NCI-H1092 treated with DMSO at 0.1 percent for 48 hours (cell line): Measurements from ENCODE around the gene ABLIM3.
A peak's percentile ranks its signal among the peaks of the same experiment; 100 is the strongest.

Experiments used
- DNase-seq: peaks from one replicate; lab custom pipeline; 2025; lab: John Stamatoyannopoulos, UW

The ABLIM3 gene

DNA sequence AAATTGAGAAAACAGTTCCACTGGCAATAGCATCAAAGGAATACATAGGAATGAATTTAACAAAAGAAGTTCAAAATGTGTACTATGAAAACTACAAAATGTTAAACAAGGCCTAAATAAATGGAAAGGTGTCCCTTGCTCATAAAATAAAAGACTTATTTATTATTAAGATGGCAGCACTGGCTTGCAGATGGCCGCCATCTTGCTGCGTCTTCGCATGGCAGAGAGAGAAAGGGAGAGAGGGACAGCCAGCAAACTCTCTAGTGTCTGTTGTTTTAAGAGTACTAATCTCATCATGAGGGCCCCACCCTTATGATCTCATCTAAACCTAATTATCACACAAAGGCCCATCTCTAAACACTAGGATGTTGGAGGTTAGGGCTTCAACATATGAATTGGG is 47.1 kb downstream of the ABLIM3 start:
- no peak for DNase-seq

DNA sequence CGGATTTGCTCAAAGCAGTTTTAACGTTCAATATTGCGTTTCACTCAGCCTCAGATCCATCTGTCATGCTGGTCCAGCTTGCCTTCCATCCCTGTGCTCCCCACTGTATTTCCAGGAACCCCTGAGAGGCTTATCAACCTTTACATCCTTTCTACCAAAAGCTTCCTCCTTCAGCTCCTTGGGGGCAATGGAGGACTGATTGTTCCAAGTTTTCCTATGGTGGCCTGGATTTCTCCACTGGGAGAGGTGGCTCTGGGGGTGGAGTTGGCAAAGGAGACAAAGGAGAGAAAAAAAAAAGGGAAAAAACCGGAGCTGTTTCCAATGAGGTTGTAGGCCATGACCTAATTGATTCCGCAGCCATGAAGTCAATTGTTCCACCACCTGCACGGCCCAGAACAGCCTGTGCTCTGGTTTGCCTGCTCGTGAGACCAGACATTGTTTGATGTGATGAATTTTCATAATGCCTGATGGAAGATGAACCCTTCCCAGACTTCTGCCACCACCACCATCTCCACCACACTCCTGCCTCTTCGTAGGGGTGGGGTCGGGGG is 54.1 kb downstream of the ABLIM3 start:
- DNase-seq: no peak

DNA sequence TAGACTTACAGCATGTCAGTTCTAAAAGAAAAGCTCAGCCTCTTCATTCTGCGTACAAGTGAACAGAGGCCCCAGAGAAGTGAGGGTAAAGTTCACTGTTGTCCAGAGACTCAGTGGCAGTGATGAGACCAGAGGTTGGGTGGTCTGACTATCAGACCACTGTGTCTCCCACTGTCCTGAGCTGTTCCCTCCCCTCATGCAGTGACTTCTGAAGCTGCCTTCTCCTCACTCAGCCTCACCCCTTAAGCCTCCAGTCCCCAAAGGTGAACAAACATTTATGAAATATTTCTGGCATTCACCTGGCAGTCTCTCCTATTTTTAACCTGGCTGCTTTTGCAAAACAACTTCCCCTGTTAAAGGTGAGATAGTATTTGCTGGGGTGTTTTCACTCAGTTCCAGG is 54.7 kb downstream of the ABLIM3 start:
- DNase-seq: no peak

DNA sequence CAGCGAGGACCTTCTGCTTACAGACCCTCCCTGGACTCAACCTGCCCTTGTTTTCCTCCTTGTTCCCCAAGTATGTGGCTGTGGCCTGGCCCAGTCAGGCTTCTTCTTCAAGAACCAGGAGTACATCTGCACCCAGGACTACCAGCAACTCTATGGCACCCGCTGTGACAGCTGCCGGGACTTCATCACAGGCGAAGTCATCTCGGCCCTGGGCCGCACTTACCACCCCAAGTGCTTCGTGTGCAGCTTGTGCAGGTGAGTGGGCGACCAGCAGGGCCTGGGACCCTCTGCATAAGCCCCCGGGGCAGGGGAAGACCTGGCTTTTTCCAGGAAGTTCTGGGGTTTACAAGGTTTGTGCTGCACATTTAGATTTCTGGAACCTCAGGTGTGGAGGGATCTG is 56.9 kb downstream of the ABLIM3 start:
- DNase-seq: no peak

DNA sequence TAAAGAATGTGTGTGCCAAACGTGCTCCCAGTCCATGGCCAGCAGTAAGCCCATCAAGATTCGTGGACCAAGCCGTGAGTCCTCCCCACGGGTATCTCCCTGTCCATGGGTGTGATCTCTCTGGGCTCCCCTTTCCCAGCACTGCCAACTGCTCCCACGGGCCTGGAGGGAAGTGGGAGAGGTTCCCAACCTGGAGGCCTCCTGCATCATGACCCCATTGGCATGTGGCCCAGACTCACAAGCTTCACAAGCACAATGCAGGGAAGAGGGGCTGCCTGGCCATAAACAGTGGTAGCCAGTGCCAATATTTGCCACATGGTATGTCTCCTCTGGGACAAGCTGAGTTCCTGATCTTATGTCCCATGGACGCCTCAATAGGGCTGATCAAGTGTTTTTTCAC is 59.1 kb downstream of the ABLIM3 start:
- no peak for DNase-seq

DNA sequence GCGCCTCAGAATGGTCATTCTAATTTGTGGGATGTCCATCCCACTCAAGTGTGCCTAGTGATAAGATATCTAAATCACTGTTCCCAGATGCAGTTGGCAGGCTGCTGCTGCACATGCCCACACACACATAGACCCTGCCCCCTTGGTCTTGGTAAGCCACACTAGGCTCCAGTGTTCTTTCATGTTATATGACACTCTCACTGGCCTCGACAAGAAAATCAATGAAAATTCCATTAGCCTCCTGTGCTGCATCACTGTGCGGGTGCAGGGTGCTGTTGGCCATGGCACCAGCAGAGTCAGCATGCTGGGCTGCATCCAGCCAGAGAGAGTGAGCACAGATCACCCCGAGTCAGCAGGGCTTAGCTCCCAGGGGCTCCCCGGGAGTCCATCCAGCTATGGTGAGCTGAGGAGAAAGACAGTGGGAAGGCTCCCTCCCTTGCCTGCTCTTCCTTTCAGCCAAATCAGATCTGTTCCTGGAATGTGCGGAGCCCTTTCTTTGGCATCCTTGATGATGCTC is 59.9 kb downstream of the ABLIM3 start:
- DNase-seq: no peak

DNA sequence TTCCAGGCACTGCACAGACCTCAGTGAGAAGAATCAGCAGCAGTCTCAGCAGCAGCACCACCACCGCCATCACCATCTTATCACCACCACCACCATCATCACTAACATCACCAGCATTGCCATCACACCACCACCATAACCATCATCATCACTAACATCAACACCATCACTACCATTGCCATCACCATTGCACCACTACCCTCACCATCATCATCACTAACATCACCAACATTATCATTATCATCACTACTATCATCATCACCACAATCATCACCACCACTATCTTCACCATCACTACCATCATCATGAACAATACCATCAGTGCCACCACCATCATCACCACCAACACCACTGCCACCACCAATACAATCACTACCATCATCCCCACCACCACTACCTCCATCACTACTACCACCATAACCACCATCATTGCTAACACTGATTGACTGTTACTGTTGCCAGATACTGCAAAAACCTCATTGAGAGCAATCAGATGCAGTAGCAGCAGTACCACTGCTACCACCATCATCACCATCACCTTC is 61.7 kb downstream of the ABLIM3 start:
- DNase-seq: no peak

DNA sequence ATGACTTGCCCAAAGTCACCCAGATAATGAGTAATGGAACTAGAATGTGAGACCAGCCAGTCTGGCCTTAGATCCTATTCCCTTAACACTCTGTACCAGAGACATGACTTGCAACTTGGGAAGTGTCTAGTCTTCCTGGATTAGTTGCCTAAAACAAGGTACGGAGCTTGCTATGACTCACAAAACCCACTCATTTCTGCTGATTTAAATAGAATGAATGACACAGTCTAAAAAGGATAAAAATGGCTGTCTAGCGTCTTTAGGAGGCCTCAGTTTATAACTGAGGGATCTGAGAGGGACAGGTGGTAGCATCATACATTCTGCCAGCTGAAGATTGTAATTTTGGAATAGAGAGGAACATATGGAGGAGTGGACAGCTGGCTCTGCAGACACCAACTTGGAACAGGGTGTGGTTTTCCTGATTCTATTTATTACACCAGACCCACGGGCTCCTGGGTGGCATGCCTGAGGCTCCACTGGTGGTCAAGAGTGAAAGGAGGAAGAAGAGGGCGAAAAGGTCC is 62.7 kb downstream of the ABLIM3 start:
- no peak for DNase-seq

DNA sequence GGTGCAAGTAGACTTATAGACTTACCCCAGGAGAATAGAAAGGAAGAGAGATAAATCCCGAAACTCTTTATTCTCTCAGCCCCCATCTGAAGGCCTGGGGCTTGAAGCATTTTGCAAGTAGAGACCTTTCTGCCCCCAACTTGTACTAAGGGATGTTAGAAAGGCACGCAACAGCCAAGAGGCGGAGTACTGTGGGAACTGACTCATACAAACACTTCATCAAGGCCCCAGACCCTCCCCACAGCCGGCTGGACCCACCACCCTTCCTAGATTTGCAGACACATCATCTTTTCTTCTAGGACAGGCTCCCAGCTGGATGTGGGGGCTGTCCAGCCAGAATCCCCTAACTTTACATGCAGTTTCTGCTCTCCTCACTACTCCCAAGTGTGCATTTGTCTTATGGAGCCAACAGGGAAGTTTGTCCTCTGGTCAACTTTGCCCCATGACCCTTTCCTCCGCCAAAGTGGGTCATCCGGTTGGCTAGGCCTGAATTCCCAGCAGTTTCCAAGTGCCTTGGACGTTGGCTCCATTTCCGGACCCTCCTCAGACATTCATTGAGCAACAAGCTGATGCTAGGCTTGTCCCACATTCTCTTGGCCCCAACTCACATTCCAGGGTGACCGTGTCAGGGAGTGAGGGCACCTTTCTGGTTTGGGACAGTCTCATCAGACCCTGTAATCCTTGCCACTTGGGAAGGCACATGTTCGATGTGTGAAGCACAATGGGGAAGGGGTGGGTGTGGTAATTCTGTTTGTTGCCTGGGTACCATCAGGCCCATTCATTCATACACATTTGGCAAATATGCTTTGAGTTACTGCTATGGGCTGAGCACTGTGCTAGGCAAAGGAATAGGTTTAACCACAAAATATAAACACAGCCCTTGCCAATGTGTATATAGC is 64.6 kb downstream of the ABLIM3 start:
- DNase-seq: no peak

DNA sequence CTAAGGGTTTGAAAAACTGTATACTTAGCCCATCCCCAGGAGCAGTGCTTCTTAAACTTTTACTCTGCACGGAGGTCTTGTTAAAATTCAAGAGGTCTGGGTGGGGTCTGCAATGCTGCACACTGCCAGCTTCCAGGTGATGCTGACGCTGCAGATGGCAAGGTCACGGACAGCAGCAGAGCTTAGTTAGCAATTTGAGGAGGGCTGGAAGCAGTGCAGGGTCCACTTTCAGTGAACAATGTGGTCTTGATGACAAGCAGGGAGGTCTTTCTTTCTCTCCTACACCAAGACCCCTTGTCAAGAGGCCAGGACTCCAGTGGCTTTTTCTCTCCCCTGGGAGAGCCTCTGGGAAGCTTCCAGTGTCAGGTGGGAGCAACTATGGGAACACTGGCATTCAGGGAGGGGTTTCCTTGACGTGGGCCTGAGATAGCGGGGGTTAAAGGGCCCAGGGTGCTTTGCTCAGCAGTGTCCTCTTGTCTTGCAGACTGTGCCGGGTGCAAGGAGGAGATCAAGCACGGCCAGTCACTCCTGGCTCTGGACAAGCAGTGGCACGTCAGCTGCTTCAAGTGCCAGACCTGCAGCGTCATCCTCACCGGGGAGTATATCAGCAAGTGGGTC is 65.3 kb downstream of the ABLIM3 start:
- no peak for DNase-seq

DNA sequence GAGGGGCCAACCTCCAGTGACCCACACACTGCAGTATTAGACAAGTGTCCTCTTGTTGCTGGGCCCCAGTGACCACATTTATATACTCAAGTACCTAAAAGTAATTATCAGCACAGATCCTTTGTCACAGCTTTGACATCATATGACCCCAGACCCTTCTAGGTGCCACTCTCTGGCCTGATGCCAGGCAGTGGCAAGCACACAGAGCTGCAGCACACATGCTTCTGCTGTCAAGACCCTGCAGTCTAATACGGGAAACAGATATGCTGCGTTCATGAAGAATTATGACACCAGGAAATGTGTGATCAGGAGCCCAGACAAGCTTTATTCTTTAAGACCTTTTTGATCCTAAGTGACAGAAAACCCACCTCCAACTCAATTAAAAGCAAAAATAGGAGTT is 66.5 kb downstream of the ABLIM3 start:
- no peak for DNase-seq

DNA sequence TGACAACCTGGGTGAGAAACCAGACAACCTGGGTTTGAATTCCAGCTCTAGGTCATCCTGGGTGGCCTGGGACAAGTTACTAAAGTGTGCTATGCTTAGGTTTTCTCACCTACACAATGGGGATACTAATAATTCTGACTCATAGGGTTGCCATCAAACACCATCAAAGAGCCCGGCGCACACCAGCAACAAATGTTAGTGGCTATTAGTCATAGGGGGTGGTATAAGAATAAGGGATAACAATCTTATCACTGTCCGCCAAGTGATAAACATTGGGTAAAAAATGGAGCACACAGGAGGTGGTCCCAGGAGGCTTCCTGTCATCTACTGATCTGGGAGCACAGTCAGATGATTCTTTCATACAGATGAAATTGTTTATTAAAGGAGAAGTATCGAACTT is 68.9 kb downstream of the ABLIM3 start:
- no peak for DNase-seq

DNA sequence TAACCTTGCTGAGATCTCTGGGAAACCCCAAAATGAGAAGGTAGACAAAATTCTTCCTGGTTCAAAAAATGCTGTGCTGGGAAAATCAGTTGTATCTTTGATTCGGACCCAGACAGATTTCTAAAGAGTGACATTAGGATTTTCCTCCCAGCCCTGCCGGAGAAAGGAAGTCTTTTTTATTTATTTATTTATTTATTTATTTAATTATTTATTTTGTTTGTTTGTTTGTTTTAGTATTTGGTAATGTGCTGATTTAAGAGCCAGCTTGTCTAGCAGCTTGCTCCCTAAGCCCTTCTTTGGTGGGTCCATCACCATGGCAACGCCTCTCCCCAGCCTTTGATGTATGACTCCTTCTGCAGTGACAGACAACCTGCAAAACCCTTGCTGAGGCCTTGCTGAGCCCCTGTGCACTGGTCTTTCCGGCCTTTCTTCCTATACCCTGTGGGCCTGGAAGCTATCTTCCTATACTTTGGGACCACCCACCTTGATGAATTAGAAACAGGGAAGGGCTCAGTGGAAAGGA is 69.7 kb downstream of the ABLIM3 start:
- no peak for DNase-seq

DNA sequence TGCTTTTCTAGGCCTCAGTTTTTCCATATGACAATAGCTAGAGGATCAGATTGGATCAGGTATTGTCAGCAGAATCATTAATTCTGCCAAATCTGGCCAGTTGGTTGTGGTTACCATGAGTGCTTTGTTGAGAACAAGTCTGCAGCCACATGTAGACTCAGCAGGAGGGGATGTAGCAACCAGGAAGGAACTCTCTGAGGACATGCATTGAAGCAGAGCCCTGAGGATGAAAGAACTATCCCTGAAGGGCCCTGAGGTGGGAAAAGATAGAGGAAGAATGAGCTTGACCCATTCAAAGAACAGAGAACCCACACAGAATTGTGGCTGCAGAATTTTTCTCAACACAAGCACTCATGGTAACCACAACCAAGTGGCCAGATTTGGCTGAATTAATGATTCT is 70.3 kb downstream of the ABLIM3 start:
- DNase-seq: no peak

DNA sequence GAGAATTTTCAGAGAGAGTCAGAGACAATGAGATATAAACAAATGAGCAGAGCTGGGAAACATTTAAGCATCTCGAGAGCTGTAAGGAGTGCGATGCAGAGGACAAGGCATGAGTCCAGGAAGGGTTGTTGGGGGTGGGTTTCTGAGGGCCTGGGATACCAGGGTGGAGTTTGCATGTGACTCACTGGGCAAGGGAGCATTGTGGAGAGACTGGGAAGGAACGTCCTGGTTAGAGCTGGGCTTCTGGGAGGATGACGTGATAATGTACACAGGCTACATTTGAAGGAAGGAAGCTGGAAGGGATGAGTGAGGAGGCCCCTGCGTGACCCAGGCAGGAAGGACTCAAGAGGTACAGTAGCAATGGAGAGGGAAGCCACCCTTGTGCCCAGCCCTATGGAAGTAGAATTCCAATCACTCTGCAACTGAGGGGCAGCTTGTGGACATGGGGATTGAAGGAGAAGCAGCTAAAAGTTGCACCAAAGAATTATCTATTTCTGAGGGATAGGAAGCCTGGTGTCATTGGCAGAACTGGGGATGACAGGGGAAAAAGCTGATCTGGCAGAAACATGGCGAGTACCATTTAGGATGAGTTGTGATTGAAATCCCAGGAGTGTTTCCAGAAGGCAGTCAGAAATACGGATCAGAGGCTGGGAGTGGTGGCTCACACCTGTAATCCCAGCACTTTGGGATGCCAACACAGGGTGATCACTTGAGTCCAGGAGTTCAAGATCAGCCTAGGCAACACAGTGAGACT is 71.1 kb downstream of the ABLIM3 start:
- no peak for DNase-seq

DNA sequence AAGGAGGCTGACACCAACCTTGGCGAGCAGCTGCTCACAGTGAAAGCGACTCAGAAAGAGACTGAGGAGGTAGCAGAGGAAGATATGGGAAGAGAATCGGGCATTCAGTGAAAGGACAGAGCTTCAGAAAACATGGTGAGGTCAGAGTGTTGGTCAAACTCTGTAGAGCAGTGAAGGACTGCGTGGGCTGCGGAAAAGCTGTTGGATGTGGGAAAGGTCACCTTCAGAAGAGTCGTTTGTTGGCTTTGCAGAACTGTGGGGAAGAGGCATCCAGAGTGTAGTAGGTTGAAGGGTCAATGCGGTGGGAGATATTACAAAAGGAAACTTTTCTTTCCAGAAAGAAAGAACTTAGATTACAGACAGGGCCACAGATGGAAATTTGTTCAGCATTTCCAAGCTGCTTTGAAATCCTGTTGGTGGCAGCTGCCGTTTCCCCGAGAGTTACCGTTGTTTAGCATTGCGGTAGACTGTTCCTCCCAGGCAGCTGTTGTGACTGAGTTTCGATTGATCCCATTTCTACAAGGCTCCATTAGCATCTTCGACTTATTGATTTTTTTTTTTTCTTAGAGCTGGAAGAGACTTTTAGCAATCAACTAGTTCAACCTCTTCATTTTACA is 72.1 kb downstream of the ABLIM3 start:
- no peak for DNase-seq

DNA sequence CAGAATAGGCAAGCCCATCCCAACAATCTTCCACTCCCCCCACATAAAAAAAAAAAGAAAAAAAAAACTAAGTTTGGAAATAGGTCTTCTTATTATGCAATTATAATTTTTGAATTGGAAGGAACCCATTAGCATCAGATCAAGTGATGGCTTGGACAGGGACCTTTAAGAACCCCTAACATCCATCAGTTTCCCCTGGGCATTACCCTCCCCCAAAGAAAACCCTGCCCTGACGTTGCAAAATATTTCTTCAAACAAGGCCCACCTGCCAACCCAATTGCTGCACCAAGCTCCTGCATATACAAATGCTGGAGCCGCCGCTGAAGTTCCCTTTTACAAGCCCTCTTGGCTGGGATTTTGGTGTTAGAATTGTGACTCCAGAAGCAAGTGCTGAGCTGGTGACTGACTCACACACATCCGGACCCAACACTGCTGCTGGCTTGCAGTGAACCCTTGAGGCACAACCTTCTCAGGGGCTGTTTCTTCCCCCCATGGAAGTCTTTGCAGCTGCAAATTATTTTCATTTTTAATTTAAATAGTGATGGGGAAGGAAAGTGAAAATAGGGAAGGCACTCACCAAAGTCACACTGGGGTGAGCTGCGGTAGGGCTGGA is 74.3 kb downstream of the ABLIM3 start:
- DNase-seq: no peak

DNA sequence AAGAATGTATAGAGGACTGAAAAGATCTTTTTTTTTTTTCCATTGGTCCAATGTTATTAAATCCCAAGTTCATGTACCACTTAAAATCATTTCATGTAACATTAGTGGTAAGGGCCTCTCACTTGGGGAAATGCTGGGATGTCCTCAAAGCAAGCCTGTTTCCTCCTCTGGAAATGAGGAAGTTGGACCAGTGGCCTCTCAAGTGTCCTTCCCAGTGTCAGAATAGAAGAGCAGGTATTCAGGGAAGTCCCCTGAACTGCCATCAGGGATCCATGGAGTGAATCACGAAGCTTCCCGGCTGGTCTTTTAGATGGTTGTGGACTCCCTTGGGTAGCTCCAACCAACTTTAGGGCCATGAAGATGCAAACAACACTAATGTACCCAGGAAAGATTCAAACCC is 75.2 kb downstream of the ABLIM3 start:
- no peak for DNase-seq

DNA sequence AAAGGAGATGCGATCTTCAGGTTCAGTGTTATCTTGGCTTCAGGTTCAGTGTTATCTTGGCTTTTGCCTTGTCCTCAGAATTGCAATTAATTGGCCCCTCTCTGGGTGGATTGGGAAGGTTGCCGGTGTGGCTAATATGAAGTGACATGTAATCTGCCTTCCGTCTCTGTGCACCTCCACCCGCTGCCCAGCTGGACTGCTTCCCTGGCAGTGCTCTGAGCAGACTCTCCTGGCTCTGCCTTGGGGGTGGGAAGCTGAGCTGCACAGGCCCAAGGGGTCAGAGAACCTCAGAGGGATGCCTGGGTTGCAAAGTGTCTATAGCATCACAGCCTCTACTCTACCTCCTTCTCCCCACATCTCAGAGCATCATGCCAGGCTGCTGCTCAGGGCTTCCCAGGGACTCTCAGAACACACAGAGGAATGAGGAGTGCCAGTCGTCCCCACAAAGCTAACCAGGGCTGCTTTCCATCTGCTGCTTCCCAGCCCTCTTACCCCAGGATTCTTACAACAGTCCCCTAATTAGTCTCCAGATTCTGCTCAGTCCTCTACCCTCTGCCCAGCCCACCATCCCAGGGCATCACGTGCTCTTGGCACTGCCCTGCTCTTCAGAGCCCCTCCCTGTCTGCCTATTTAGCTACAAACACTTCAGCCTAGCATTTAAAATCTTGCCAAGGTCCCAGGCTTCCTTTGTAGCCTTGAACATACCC is 76.0 kb downstream of the ABLIM3 start:
- DNase-seq: peak; percentile 20

DNA sequence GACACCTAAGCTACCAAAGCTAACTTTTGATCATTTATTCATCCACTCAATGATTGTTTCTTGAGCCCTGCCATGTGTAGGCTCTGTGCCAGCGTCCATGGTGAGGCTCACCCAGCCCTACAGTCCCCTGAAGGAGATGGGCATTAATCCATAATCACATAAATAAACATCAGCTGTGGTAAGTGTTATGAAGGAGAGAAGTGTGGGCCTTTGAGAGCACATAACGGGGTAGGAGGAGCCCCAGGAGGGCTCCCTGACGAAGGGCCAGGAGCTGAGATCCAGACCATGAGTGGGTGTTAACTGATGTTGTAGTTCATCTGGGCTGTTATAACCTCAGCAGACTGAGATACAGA is 76.5 kb downstream of the ABLIM3 start:
- DNase-seq: peak; percentile 34
